Transverse colon (tissue), 4 donors: ENCODE results near the gene MYH15. TPM values are rescaled to one million over a fixed set of nuclear protein-coding genes. Genes with fewer than 3 reads are reported as not detected.

Source experiments
- DNase-seq: peaks from one replicate; pipeline ENCODE4 v3.0.0-alpha.2; 2019
- H3K27ac ChIP-seq, 4 donors: fragments of 200-600 bp; sonication (generic); 2 replicates each; pipeline ENCODE4 v1.5.1; 2016 to 2018; ENCODE audit warnings: inconsistent platforms in 4 of 4
- H3K27me3 ChIP-seq: fragments of 200-600 bp; sonication (generic); 2 replicates; pipeline ENCODE4 v1.5.1; 2017; ENCODE audit warnings: inconsistent platforms
- H3K36me3 ChIP-seq, 4 donors: fragments of 200-600 bp; sonication (generic); 2 replicates each; pipeline ENCODE4 v1.5.1; 2017 to 2019; ENCODE audit warnings: inconsistent platforms in 4 of 4
- H3K4me1 ChIP-seq, 4 donors: fragments of 200-600 bp; sonication (generic); 2 replicates each; pipeline ENCODE4 v1.5.1; 2017 to 2020; ENCODE audit warnings: inconsistent platforms in 4 of 4
- H3K4me3 ChIP-seq, 4 donors: fragments of 200-600 bp; sonication (generic); 1 replicate in 1 of 4; 2 replicates in 3 of 4; pipeline versions ENCODE4 v1.5.1 to v1.6.1; 2017 to 2019; ENCODE audit warnings: inconsistent platforms in 4 of 4
- H3K9me3 ChIP-seq, 2 donors: fragments of 200-600 bp; sonication (generic); 2 replicates each; pipeline ENCODE4 v1.5.1; 2017 to 2019; ENCODE audit warnings: inconsistent platforms in 2 of 2
- CTCF ChIP-seq, 5 experiments: fragments of 200-600 bp in 3 of 5; fragments of 450-650 bp in 2 of 5; sonication (generic) in 3 of 5; IDR thresholded peaks; 1 replicate in 2 of 5; 2 replicates in 3 of 5; pipeline ENCODE4 v1.5.1; 2016 to 2017; ENCODE audit warnings: antibody characterized with exemption in 5 of 5, inconsistent platforms in 3 of 5, mild to moderate bottlenecking in 2 of 5, moderate library complexity in 1 of 5
- EP300 ChIP-seq: sonication (generic); formaldehyde crosslinking; IDR thresholded peaks from one replicate; pipeline ENCODE4 v1.6.1; 2017; ENCODE audit warnings: antibody characterized with exemption, low read depth
- POLR2A ChIP-seq: fragments of 450-650 bp; IDR thresholded peaks from one replicate; pipeline ENCODE4 v1.6.1; 2016; ENCODE audit warnings: antibody characterized with exemption, mild to moderate bottlenecking, moderate library complexity
- POLR2AphosphoS5 ChIP-seq, 3 donors: sonication (generic); formaldehyde crosslinking; IDR thresholded peaks; one replicate each; pipeline ENCODE4 v1.6.1; 2016; ENCODE audit warnings: antibody characterized with exemption in 3 of 3
- WGBS, 2 donors: methylation state at CpG; one replicate each; pipeline ENCODE4 v1.1.5; 2018; ENCODE audit warnings: low coverage in 1 of 2; 5-methylcytosine and 5-hydroxymethylcytosine counted together
- in situ Hi-C, 4 donors: fragments of 200-750 bp; cut with MboI; loops; one replicate each; pipeline versions ENCODE4 v1.15.0 to v1.15.1; 2017; ENCODE audit warnings: low sequenced_read_pairs in 3 of 4, low pct_ligation_motif_present in 1 of 4, low pct_unique_long_range_greater_than_20kb in 1 of 4
- intact Hi-C: fragments of 100-400 bp; cut with DNase I; formaldehyde crosslinking; loops from one replicate; pipeline ENCODE4 v1.15.1; 2023; ENCODE audit warnings: low total_unique reads
- total RNA-seq, 4 donors: library from RNA; depleted of rRNA; stranded (reverse); fragments of >200 nt; gene quantifications; one replicate each; pipeline ENCODE4 v1.1.0, GENCODE V29; 2016

The MYH15 gene
- total RNA-seq, 4 donors from 2014 or later = 0.16 to 0.41 TPM; not detected in 2

GRCh38 chr3:108416111-108416869 is 94.1 kb downstream of the MYH15 start:
- Histone ChIP-seq H3K36me3 (no peaks in the 10 kb centered on the region), H3K4me1 (peaks cover 0 to 10% (median 0%) of the 10 kb centered on the region in 4 donors), H3K4me3 (no peak overlapping the region), H3K27me3 (no peaks in the 10 kb centered on the region), H3K27ac (no peak overlapping the region), H3K9me3 (no peaks in the 10 kb centered on the region)
- no peak for TF ChIP-seq POLR2AphosphoS5 (IDR thresholded peaks at IDR 0.05)
- in situ Hi-C loops (no loop called here), intact Hi-C loops (no loop called here)
- DNase-seq = no peak
- 80 to 85% methylated on average over 4 of the region's 4 CpGs for WGBS, 2 donors

- no peak for DNase-seq
- TF ChIP-seq EP300 = no peak
- no peak for TF ChIP-seq POLR2AphosphoS5 (IDR thresholded peaks at IDR 0.05)
- TF ChIP-seq POLR2A = no peak
- no peak for TF ChIP-seq CTCF (IDR thresholded peaks at IDR 0.05)
- intact Hi-C loops = no loop called here
- H3K36me3 ChIP-seq = no peaks in the 10 kb centered on the region
- 74% methylated on average over 3 of the region's 3 CpGs for WGBS, 2 donors
- in situ Hi-C loops = no loop called here
- H3K4me1 ChIP-seq = peaks cover 0 to 10% (median 0%) of the 10 kb centered on the region in 4 donors
- H3K9me3 ChIP-seq = no peaks in the 10 kb centered on the region
- H3K27me3 ChIP-seq = no peaks in the 10 kb centered on the region
- H3K27ac ChIP-seq = no peak overlapping the region
- no peak overlapping the region for H3K4me3 ChIP-seq
These were observed 94.7 kb downstream of the MYH15 start for GRCh38 chr3:108415661-108416060.

GRCh38 chr3:108414007-108414406 is 96.4 kb downstream of the MYH15 start:
- Histone ChIP-seq H3K9me3 (no peaks in the 10 kb centered on the region), H3K36me3 (no peaks in the 10 kb centered on the region), H3K27ac (no peak overlapping the region), H3K4me1 (peaks cover 0 to 17% (median 0%) of the 10 kb centered on the region in 4 donors), H3K27me3 (no peaks in the 10 kb centered on the region), H3K4me3 (no peak overlapping the region)
- no peak for DNase-seq
- intact Hi-C loops = no loop called here
- 84 to 100% methylated on average over 1 to 5 of the region's 5 CpGs for WGBS, 2 donors
- in situ Hi-C loops = no loop called here
- TF ChIP-seq POLR2AphosphoS5 (IDR thresholded peaks at IDR 0.05) = no peak
- no peak for TF ChIP-seq CTCF (IDR thresholded peaks at IDR 0.05)
- TF ChIP-seq POLR2A = no peak

GRCh38 chr3:108412121-108412750 is 98.2 kb downstream of the MYH15 start:
- in situ Hi-C loops (no loop called here), intact Hi-C loops (no loop called here)
- Histone ChIP-seq H3K9me3 (no peaks in the 10 kb centered on the region), H3K27ac (no peak overlapping the region), H3K4me1 (peaks cover 0 to 34% (median 5%) of the 10 kb centered on the region in 4 donors), H3K27me3 (no peaks in the 10 kb centered on the region), H3K36me3 (no peaks in the 10 kb centered on the region), H3K4me3 (no peak overlapping the region)
- no peak for DNase-seq
- TF ChIP-seq EP300 (no peak), POLR2A (no peak), POLR2AphosphoS5 (IDR thresholded peaks at IDR 0.05) (no peak), CTCF (IDR thresholded peaks at IDR 0.05) (no peak)
- WGBS, 2 donors = 50 to 80% methylated on average over 2 to 6 of the region's 6 CpGs
